Measurements from ENCODE around the gene INO80C. TPM values are rescaled to one million over a fixed set of nuclear protein-coding genes. Genes with fewer than 3 reads are reported as not detected.

Gene INO80C
- total RNA-seq, 1 donor from 2014 or later: 25.8 TPM

DNA sequence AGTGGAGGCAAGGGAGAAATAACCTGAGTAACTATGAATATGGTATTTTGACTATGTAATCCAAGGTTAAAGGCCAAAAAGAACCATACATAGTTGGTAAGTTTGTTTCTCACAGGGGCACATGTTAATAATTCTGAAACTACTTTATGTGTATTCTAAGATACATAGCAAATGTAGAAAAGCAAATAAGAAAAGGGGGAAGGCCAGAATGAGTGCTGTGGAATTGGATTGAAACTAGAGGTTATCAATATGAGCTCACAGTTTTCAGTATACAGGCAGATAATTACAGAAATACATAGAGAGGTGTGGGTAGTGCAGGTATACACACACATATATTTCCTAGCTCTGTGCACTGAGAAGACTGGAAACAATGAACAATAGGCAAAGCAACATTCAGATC is 13.7 kb downstream of the INO80C start:
- Histone ChIP-seq H3K27ac (no peak overlapping the region), H3K4me3 (no peak overlapping the region), H3K9me3 (no peaks in the 10 kb centered on the region), H3K36me3 (no peaks in the 10 kb centered on the region), H3K4me1 (peaks cover 14% of the 10 kb centered on the region), H3K27me3 (ENCODE audit: low read depth) (no peaks in the 10 kb centered on the region)
- intact Hi-C loops (cut with DNase I): no loop called here
- no peak for ATAC-seq
- TF ChIP-seq, protein P1, sequence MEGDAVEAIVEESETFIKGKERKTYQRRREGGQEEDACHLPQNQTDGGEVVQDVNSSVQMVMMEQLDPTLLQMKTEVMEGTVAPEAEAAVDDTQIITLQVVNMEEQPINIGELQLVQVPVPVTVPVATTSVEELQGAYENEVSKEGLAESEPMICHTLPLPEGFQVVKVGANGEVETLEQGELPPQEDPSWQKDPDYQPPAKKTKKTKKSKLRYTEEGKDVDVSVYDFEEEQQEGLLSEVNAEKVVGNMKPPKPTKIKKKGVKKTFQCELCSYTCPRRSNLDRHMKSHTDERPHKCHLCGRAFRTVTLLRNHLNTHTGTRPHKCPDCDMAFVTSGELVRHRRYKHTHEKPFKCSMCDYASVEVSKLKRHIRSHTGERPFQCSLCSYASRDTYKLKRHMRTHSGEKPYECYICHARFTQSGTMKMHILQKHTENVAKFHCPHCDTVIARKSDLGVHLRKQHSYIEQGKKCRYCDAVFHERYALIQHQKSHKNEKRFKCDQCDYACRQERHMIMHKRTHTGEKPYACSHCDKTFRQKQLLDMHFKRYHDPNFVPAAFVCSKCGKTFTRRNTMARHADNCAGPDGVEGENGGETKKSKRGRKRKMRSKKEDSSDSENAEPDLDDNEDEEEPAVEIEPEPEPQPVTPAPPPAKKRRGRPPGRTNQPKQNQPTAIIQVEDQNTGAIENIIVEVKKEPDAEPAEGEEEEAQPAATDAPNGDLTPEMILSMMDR (IDR thresholded peaks at IDR 0.05): no peak
- DNase-seq: no peak

DNA sequence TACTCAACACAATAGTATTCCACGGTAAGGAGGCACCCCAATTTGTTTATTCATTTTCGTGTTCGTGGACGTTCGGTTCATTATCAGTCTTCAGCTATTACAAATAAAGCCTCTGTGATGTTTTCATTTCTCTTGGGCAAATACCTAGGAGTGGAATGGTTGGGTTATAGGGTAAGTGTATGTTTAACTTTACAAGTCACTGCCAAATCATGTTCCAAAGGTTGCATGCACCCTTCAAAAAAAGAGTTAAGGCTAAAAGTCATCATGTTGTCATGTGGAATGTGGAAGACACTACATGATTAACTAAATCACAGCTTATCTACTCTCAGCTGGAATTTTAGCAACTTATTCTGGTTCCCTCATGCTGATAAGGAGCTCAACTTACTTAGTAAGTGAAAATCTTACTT is 15.8 kb downstream of the INO80C start:
- Histone ChIP-seq H3K4me3 (no peak overlapping the region), H3K27me3 (ENCODE audit: low read depth) (no peaks in the 10 kb centered on the region), H3K9me3 (no peaks in the 10 kb centered on the region), H3K36me3 (no peaks in the 10 kb centered on the region), H3K27ac (no peak overlapping the region), H3K4me1 (peaks cover 27% of the 10 kb centered on the region)
- peak in 1 of 2 donors; percentile 31 for ATAC-seq
- TF ChIP-seq, protein P1 (IDR thresholded peaks at IDR 0.05): no peak
- intact Hi-C loops (cut with DNase I): no loop called here
- DNase-seq: no peak

DNA sequence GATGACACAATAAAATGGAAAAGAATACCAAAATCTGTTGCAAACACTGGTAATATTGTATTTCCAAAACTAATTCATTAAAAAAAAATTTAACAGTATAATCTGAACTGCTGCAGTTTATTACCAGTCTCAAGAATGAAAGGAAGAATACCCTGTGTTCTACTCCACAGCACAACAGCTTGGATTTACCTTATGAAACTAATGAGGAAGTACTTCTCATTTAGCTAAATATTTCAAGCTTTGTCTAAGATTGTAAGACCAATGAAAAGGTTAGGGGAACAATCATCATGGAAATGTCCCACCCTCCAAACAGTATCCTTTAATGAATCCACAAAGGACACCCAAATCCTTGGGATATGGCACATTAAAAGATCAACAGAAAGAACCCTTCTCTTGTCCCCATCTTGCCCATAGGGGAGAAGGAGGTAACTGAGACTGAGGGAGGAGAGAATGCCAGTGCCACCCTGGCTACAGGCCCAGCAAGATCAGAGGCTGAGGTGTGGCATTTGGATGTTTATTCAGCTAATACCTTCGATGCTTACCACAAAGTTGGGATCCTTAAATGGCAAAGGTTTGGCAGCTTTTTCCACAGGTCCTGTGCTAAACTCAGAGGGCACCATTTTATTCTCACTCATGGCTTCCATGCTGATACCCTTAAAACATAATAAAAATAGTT is 17.7 kb downstream of the INO80C start:
- intact Hi-C loops (cut with DNase I): no loop called here
- DNase-seq: no peak
- Histone ChIP-seq H3K27me3 (ENCODE audit: low read depth) (no peaks in the 10 kb centered on the region), H3K27ac (no peak overlapping the region), H3K4me1 (peaks cover 27% of the 10 kb centered on the region), H3K4me3 (no peak overlapping the region), H3K9me3 (no peaks in the 10 kb centered on the region), H3K36me3 (no peaks in the 10 kb centered on the region)
- TF ChIP-seq, protein P1 (IDR thresholded peaks at IDR 0.05): no peak
- ATAC-seq: peak in 1 of 2 donors; percentile 67

DNA sequence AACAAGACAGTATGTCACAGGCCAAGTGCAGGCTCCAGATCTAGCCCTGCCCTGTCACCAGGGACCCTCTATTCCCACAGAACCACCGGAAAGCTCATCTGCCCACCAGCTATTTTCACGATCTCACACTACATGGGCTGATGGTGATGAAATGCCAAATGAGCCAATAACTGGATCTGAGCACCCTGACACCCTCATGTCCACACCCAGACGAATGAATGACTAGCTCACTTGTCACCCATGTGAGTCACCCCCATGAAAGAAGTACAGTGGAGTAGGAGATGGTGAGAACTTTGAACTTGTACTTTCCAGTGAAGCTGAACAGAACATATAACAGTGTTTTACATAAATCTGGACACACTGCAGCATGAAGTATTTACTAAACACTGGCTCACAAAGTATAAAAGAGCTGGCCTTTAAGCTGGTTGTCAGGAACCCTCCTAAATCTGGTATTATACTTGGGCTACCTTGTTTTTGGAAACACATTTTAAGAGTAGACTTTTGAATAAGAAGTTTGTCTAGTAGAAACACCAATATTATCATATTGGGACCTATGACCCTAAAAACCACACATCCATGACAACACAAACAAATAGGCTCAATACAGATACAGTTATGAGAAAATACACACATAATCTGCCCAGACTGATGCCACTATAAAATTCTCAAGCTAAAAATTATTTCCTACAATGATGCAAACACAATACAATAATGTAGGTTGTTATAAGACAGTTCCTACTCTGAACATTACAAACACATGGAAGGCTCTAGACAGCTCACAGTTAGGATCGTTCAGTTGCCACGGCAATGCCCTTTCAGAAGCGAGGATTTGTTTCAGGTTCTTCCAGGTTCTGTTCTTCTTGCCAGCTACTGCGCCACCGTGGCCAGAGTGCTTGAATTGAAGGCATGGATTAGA is 19.0 kb downstream of the INO80C start:
- Histone ChIP-seq H3K4me1 (peaks cover 27% of the 10 kb centered on the region), H3K36me3 (no peaks in the 10 kb centered on the region), H3K27me3 (ENCODE audit: low read depth) (no peaks in the 10 kb centered on the region), H3K4me3 (no peak overlapping the region), H3K9me3 (no peaks in the 10 kb centered on the region), H3K27ac (no peak overlapping the region)
- ATAC-seq (peak; percentile 78 to 83), DNase-seq (no peak)
- intact Hi-C loops (cut with DNase I): no loop called here
- TF ChIP-seq, protein P1 (IDR thresholded peaks at IDR 0.05): no peak

DNA sequence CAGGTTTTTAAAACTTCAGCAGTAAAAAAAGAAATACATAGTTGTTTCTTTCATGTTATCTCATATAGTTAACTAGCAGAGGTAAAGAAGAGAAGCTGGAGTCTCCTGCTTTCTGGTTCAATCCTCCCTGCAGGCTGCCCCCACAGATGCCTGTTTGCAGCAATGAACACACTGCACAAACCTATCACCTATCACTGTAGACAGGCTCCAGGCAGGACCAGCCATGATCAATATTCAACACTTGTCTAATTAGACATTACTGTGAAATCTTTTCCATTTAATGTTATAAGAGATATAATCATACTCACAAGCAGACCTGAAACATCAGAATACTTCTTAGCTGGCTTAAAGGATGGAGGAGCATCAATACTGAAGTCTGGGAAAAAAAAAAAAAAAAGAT is 19.8 kb downstream of the INO80C start:
- intact Hi-C loops (cut with DNase I): no loop called here
- Histone ChIP-seq H3K4me3 (no peak overlapping the region), H3K27ac (no peak overlapping the region), H3K36me3 (no peaks in the 10 kb centered on the region), H3K4me1 (peaks cover 27% of the 10 kb centered on the region), H3K9me3 (no peaks in the 10 kb centered on the region), H3K27me3 (ENCODE audit: low read depth) (no peaks in the 10 kb centered on the region)
- TF ChIP-seq, protein P1 (IDR thresholded peaks at IDR 0.05): no peak
- no peak for ATAC-seq
- DNase-seq: no peak

Data from lower lobe of right lung (tissue), 2 donors.